Measurements from ENCODE around the gene DPYD.

Gene DPYD

DNA sequence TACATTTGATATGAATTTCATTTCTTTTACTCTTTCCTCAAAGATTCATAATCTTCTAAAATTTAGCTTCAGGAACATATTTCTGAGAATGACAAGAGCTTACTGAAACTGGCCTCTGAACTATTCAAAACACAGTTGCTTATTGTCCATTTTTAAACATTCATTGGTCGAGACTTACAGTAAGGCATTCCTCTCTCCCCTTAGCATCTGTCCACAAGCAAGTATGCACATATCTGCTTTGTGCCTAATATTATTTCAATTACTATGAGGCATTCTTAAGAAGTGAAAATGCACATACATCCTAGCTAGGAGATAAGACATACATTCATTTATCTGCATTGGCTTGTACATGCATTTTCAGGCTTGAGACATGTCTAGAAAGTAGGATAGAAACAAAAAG, 710.5 kb downstream of the DPYD start:
- no peaks in the 10 kb centered on the region for H3K27me3 ChIP-seq (ENCODE audit: low read depth)
- no peaks in the 10 kb centered on the region for H3K9me3 ChIP-seq
- H3K4me1 ChIP-seq = no peaks in the 10 kb centered on the region
- no peaks in the 10 kb centered on the region for H3K36me3 ChIP-seq (replicated peaks)
- no peak overlapping the region for H3K4me3 ChIP-seq
- in situ Hi-C loops (cut with MboI; ENCODE audit: low sequenced_read_pairs) = no loop called here
- no peak for DNase-seq (ENCODE audit: low spot score in 2 of 2)

DNA sequence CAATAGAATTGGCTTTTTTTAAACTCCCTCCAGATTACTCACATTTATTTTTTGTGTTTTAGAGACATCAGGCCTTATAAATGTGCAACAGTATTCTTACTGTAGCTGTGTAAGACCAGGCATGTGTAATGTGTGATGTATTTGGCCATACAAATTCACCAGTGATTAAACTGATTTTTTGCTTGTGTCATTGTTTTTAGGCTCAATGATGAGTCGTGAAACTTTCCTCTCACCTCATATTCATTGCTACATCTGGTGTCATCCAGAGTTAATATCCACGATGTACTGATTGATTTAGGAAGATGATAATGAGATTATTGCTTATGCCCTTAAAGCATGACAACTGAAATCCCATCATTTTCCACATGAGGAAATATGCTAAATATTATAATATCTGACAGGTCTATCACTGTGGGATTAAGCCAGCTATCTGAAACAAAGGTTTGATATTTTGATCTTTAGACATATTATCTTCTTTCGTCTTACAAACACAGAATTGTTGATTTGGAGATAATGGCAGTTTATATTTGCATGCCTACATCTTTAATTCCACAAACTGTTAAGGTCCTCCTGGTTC, 711.4 kb downstream of the DPYD start:
- in situ Hi-C loops (cut with MboI; ENCODE audit: low sequenced_read_pairs) = no loop called here
- H3K4me1 ChIP-seq = no peaks in the 10 kb centered on the region
- H3K4me3 ChIP-seq = no peak overlapping the region
- 0 out of 2 replicates have a peak, but pooled peaks cover under 1% of the 10 kb centered on the region for H3K27me3 ChIP-seq (ENCODE audit: low read depth)
- H3K9me3 ChIP-seq = no peaks in the 10 kb centered on the region
- H3K36me3 ChIP-seq (replicated peaks) = no peaks in the 10 kb centered on the region
- no peak for DNase-seq (ENCODE audit: low spot score in 2 of 2)

DNA sequence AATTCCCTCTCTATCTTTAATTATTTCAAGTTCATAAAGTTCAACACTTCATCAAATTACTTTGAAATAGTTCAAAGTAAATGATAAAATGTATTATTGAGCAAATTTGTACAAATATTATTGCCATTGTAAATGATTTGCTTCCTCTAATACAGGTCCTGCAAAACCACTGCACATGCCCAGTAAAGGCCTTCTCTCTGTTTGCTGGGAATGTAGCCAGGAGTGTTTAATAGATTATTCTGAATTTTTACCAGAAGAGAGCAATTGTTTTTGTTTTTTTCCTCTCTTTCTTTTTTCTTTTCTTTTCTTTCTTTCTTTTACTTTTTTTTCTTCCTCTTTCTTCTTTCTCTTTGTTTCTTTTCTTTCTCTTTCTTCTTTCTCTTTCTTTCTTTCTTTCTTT, 713.0 kb downstream of the DPYD start:
- Histone ChIP-seq H3K4me1 (no peaks in the 10 kb centered on the region), H3K4me3 (no peak overlapping the region)
- in situ Hi-C loops (cut with MboI; ENCODE audit: low sequenced_read_pairs) = no loop called here

DNA sequence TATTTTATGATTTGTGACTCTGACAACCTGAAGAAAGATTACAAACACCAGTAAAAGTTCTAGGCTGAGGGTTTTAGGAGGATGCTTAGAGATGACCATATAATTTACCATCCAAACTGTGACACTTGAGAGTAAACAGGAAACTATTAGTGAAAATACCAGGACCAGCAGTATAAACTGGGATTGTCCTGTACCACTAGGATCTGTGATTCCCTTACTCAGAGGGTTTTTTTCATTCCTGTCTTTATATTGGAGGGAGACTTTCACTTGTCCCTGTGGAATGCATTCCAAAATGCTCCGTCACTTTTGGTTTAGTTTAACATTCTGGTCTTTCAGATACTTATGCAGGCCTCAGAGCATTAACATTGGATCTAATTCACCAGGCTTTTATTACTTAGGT, 716.4 kb downstream of the DPYD start:
- in situ Hi-C loops (cut with MboI; ENCODE audit: low sequenced_read_pairs) = no loop called here
- H3K36me3 ChIP-seq (replicated peaks) = no peaks in the 10 kb centered on the region
- no peaks in the 10 kb centered on the region for H3K4me1 ChIP-seq
- peaks cover 11% of the 10 kb centered on the region; the same call in 1 of the 2 replicates for H3K27me3 ChIP-seq (ENCODE audit: low read depth)
- H3K4me3 ChIP-seq = no peak overlapping the region
- DNase-seq (ENCODE audit: low spot score in 2 of 2) = no peak
- H3K9me3 ChIP-seq = no peaks in the 10 kb centered on the region

More for the DNA sequence above, 713.0 kb downstream of the DPYD start:
- Histone ChIP-seq H3K36me3 (replicated peaks) (no peaks in the 10 kb centered on the region), H3K27me3 (ENCODE audit: low read depth) (peaks cover 7% of the 10 kb centered on the region; the same call in 1 of the 2 replicates), H3K9me3 (no peaks in the 10 kb centered on the region)
- DNase-seq (ENCODE audit: low spot score in 2 of 2) = no peak

DNA sequence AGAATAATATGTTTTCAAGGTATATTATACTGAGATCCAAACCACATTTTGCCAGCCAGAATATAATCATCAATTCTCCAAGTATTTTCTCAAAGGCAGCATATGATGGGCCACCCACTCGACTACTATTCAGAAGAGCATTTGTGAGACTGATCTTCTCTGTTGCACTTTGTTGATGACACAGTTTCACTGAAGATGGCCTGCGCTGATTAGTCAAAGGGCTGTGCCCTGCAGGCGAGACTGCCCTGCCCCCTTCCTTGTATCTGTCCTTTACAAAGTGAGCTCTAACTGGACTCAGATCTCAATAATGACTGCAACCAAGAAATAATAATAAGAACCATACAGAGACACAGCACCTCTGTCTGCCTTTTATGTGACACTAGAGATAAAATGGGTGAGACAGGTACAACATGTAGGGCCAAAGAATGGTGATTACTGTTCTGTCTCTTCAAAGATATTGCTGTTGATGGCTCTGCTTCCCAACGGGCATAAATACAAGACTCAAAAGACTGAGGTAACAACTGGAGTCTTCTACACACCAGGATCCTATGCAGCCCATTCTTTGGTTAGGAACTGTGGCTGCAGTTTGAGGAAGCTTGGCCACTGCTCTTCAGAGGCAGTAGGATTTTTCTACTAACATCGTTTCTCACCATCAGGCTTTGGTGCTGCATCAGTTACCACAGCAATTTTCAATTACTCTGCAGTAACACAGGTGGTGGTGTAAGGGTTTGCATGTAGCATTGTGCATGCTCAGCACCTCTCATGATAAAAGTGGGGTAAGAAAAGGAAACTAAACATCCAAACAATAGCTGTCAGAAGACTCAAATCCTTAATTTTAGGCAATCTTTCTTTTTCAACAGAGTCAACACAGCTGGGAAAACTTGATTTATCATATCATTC, 718.1 kb downstream of the DPYD start:
- no peaks in the 10 kb centered on the region for H3K36me3 ChIP-seq (replicated peaks)
- peaks cover 11% of the 10 kb centered on the region; the same call in 1 of the 2 replicates for H3K27me3 ChIP-seq (ENCODE audit: low read depth)
- no peaks in the 10 kb centered on the region for H3K9me3 ChIP-seq
- DNase-seq (ENCODE audit: low spot score in 2 of 2) = no peak
- H3K4me1 ChIP-seq = no peaks in the 10 kb centered on the region
- in situ Hi-C loops (cut with MboI; ENCODE audit: low sequenced_read_pairs) = no loop called here
- H3K4me3 ChIP-seq = no peak overlapping the region

DNA sequence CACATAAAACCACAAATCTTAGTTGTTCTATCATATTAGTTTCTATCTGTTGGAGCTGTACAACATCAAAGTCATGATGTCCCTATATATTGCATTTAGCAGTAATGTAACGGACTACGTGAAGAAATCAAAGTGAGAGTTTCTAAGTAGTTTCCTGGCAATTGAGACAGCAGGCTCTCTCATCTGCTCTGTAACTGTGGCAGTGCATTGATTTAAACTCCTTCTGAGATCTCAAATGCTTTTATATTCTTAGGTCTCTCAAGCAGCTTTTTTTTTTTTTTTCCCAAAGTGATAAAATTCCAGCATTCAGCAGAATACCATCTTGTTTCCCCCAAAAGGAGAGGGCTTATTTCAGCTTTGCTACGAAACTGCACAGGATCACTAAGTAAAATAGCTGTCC, 719.2 kb downstream of the DPYD start:
- H3K4me3 ChIP-seq = no peak overlapping the region
- in situ Hi-C loops (cut with MboI; ENCODE audit: low sequenced_read_pairs) = no loop called here
- H3K36me3 ChIP-seq (replicated peaks) = no peaks in the 10 kb centered on the region
- H3K27me3 ChIP-seq (ENCODE audit: low read depth) = peaks cover 11% of the 10 kb centered on the region; the same call in 1 of the 2 replicates
- H3K9me3 ChIP-seq = no peaks in the 10 kb centered on the region
- DNase-seq (ENCODE audit: low spot score in 2 of 2) = no peak
- no peaks in the 10 kb centered on the region for H3K4me1 ChIP-seq

DNA sequence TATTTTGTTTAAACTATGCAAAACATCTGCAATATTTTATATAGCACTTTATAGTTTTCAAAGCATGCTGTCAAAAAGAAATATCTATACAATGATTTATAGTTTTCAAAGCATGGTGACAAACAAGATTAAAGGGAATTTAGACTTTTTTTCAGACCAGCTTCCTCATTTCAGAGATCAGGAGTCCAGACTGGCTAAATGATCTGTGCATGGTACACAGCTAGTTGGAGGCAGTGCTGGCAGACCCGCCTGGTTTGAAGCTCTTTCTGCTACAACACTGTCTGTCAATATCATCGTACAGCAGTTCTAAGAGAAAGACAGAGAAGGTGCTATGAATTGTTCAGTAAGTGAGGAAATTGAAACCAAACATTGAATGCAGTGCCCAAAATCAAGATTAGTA, 720.2 kb downstream of the DPYD start:
- no peak overlapping the region for H3K4me3 ChIP-seq
- in situ Hi-C loops (cut with MboI; ENCODE audit: low sequenced_read_pairs) = no loop called here
- peaks cover 11% of the 10 kb centered on the region; the same call in 1 of the 2 replicates for H3K27me3 ChIP-seq (ENCODE audit: low read depth)
- no peaks in the 10 kb centered on the region for H3K9me3 ChIP-seq
- H3K4me1 ChIP-seq = no peaks in the 10 kb centered on the region
- DNase-seq (ENCODE audit: low spot score in 2 of 2) = no peak
- H3K36me3 ChIP-seq (replicated peaks) = no peaks in the 10 kb centered on the region

DNA sequence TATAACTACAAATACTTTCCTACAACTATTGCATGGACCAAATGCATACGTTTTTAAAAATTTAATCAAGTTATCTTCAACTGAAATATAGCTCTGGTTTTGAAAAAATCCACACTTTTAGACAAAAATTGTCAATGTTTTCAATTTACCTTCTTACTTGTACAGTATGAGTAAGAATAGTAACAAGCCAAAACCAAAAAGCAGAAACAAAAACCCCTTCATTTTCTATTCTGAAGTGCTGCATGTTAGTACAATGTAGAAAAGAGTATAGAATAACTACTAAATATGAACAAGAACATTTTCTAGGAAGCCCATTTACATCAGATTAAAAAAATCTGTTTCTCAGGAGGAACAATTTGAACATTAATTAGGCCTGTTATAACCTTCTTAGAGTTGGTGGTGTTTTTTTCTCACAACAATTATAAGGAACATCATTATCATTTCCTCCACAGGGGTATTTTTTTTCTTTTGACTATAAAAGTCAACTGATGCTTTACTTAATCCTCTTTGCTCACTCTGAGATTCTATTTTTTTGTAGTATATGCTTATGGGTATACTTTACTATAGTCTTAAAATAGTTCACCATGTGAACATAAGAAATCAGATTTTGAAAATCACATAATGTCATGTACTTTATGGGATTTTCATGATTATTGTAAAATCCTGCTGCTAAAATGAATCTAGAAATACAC, 723.9 kb downstream of the DPYD start:
- Histone ChIP-seq H3K9me3 (no peaks in the 10 kb centered on the region), H3K4me3 (no peak overlapping the region), H3K4me1 (no peaks in the 10 kb centered on the region), H3K27me3 (ENCODE audit: low read depth) (0 out of 2 replicates have a peak, but pooled peaks cover 4% of the 10 kb centered on the region), H3K36me3 (replicated peaks) (no peaks in the 10 kb centered on the region)
- no peak for DNase-seq (ENCODE audit: low spot score in 2 of 2)
- in situ Hi-C loops (cut with MboI; ENCODE audit: low sequenced_read_pairs) = no loop called here

DNA sequence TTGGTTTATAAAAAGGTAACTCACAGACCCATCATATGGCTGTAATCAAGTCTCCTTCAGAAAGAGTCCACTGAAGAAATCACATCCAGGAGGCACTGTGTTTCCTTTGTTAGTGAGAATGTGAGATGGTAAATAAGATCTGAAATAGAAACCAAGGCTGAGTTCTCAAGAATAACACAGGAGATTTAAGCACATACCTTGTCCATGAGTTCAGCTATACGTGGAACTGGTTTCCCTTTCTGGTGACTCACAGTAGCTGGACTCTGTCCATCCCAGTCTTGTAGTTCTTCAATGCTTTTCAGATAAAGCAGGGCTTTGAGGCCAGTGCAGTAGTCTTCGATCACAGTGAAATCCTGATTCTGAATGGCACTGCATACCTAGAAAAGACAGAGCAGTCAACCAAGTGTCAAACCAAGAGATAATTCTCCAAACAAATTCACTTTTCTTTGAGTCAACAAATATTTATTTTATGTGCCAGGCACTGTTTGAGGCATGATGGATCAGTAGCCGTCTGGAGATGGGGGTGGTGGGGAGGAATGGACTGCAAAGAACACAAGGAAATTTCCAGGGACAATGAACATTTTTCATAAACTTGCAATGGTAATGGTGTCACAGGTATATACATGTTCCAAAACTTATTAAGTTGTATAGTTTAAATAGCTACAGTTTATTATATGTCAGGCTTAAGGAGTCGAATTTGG, 727.8 kb downstream of the DPYD start:
- Histone ChIP-seq H3K27me3 (ENCODE audit: low read depth) (no peaks in the 10 kb centered on the region), H3K9me3 (no peaks in the 10 kb centered on the region), H3K4me3 (no peak overlapping the region), H3K4me1 (no peaks in the 10 kb centered on the region), H3K36me3 (replicated peaks) (no peaks in the 10 kb centered on the region)
- DNase-seq (ENCODE audit: low spot score in 2 of 2) = no peak
- in situ Hi-C loops (cut with MboI; ENCODE audit: low sequenced_read_pairs) = no loop called here

DNA sequence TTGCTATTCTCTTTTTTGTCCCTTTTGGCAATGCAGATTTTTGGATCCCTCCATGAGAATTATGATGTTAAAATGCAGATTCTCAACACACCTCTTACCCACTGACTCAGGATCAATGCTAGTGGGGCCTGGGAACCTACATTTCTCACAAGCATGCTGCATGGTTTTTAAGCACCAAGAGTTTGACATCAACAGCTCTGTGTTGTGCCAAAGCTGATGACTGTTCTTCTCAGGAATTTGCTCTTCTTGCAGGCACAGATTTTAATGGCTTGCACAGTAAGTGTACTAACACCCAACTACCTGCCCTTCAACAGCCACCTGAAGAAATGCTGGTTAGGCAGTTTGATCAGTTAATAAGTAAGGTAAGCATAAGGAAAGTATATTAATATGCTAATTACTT, 730.5 kb downstream of the DPYD start:
- Histone ChIP-seq H3K9me3 (no peaks in the 10 kb centered on the region), H3K4me1 (no peaks in the 10 kb centered on the region), H3K36me3 (replicated peaks) (no peaks in the 10 kb centered on the region), H3K4me3 (no peak overlapping the region), H3K27me3 (ENCODE audit: low read depth) (no peaks in the 10 kb centered on the region)
- DNase-seq (ENCODE audit: low spot score in 2 of 2) = no peak
- in situ Hi-C loops (cut with MboI; ENCODE audit: low sequenced_read_pairs) = no loop called here

DNA sequence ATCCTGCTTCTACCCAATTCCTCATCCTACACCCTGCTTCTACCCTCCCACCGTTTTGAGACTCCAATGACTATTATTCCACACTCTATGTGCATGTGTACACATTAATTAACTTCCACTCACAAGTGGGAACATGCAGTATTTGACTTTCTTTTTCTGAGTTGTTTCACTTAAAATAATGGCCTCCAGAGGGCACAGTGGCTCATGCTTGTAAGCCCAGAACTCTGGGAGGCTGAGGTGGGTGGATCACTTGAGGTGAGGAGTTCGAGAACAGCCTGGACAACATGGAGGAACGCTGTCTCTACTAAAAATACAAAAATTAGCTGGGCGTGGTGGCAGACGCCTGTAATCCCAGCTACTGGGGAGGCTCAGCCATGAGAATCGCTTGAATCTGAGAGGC, 734.5 kb downstream of the DPYD start:
- H3K4me1 ChIP-seq = no peaks in the 10 kb centered on the region
- in situ Hi-C loops (cut with MboI; ENCODE audit: low sequenced_read_pairs) = no loop called here
- H3K4me3 ChIP-seq = no peak overlapping the region
- H3K36me3 ChIP-seq (replicated peaks) = no peaks in the 10 kb centered on the region
- H3K27me3 ChIP-seq (ENCODE audit: low read depth) = no peaks in the 10 kb centered on the region
- peak in 1 of 2 experiments; percentile 22 for DNase-seq (ENCODE audit: low spot score in 2 of 2)
- H3K9me3 ChIP-seq = no peaks in the 10 kb centered on the region

DNA sequence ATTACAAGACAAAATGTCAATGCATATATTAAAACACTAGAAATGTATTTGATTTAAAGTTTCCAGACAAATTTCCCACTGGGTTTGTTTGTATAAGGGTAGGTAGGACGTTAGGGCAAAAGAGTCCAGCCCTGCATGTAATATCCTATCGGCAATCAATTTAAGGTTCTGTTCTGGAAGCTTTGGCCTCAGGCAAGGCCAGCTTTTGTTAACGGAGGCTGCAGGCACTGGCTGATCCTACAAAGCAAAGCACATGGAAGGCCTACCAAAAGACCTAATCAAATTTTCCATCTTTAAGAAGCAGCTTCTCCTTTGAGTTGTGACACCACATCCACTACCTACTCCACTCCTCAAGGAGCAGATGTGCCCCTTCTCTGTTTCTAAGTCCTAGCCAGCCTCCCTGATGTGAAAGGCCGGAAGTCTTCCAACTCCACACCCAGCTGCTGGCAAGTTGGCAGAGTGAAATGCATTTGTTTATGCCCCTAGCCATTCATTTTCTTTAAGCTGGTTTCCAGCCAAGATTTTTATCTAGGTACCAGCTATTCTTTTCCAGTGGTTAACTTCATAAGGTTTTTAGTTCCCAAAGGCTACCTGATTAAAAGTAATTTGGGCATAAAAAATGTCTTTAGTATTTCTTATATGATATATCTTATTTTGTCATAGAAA, 746.7 kb downstream of the DPYD start:
- no peaks in the 10 kb centered on the region for H3K9me3 ChIP-seq
- H3K4me3 ChIP-seq = no peak overlapping the region
- in situ Hi-C loops (cut with MboI; ENCODE audit: low sequenced_read_pairs) = no loop called here

DNA sequence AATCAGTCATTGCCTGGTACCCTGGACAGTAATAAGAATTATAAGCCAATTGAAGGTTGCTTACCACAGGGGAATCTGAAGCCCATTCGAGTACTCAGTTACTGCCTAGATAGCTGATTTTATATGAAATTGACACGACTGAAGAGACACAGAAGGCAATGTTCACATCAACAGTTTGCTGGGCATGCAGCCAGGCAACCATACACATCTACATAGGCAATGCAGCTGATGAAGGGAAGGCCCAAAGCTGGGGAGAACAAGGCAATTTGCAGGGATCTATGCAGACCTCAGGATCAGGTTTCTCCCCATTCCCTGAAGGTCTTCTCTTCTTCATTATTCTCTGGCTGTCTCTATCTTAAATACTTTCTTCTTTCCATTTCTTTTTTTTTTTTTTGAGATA, 750.5 kb downstream of the DPYD start:
- DNase-seq (ENCODE audit: low spot score in 2 of 2) = no peak
- Histone ChIP-seq H3K9me3 (no peaks in the 10 kb centered on the region), H3K36me3 (replicated peaks) (no peaks in the 10 kb centered on the region), H3K4me1 (no peaks in the 10 kb centered on the region), H3K4me3 (no peak overlapping the region), H3K27me3 (ENCODE audit: low read depth) (no peaks in the 10 kb centered on the region)
- in situ Hi-C loops (cut with MboI; ENCODE audit: low sequenced_read_pairs) = no loop called here

More for the DNA sequence above, 746.7 kb downstream of the DPYD start:
- no peak for DNase-seq (ENCODE audit: low spot score in 2 of 2)
- no peaks in the 10 kb centered on the region for H3K27me3 ChIP-seq (ENCODE audit: low read depth)
- no peaks in the 10 kb centered on the region for H3K36me3 ChIP-seq (replicated peaks)
- no peaks in the 10 kb centered on the region for H3K4me1 ChIP-seq
